ENCODE measurements around the gene PLD1.

The PLD1 gene

GRCh38 chr3:171796625-171797264 is 13.5 kb downstream of the PLD1 start:
- no peak for DNase-seq (ENCODE audit: low spot score)

- no peak for DNase-seq (ENCODE audit: low spot score)
These were observed 17.8 kb downstream of the PLD1 start for GRCh38 chr3:171792531-171792930.

GRCh38 chr3:171791692-171792076 is 18.6 kb downstream of the PLD1 start:
- DNase-seq (ENCODE audit: low spot score): no peak

- no peak for DNase-seq (ENCODE audit: low spot score)
These were observed 19.2 kb downstream of the PLD1 start for GRCh38 chr3:171790898-171791691.

GRCh38 chr3:171790574-171790897 is 19.7 kb downstream of the PLD1 start:
- DNase-seq (ENCODE audit: low spot score): no peak

GRCh38 chr3:171789759-171790505 is 20.4 kb downstream of the PLD1 start:
- DNase-seq (ENCODE audit: low spot score): no peak

- no peak for DNase-seq (ENCODE audit: low spot score)
These were observed 21.5 kb downstream of the PLD1 start for GRCh38 chr3:171788546-171789351.

- DNase-seq (ENCODE audit: low spot score): no peak
These were observed 23.3 kb downstream of the PLD1 start for GRCh38 chr3:171786997-171787396.

- DNase-seq (ENCODE audit: low spot score): no peak
These were observed 25.3 kb downstream of the PLD1 start for GRCh38 chr3:171784937-171785336.

- DNase-seq (ENCODE audit: low spot score): no peak
These were observed 25.9 kb downstream of the PLD1 start for GRCh38 chr3:171784387-171784786.

GRCh38 chr3:171783626-171784025 is 26.7 kb downstream of the PLD1 start:
- no peak for DNase-seq (ENCODE audit: low spot score)

- DNase-seq (ENCODE audit: low spot score): no peak
These were observed 27.2 kb downstream of the PLD1 start for GRCh38 chr3:171783086-171783485.

GRCh38 chr3:171782617-171783016 is 27.7 kb downstream of the PLD1 start:
- DNase-seq (ENCODE audit: low spot score): no peak

- DNase-seq (ENCODE audit: low spot score): no peak
These were observed 28.6 kb downstream of the PLD1 start for GRCh38 chr3:171781711-171782127.

GRCh38 chr3:171778493-171778892 is 31.8 kb downstream of the PLD1 start:
- no peak for DNase-seq (ENCODE audit: low spot score)

- no peak for DNase-seq (ENCODE audit: low spot score)
These were observed 32.7 kb downstream of the PLD1 start for GRCh38 chr3:171777596-171777995.

GRCh38 chr3:171776839-171777583 is 33.3 kb downstream of the PLD1 start:
- no peak for DNase-seq (ENCODE audit: low spot score)

- no peak for DNase-seq (ENCODE audit: low spot score)
These were observed 33.9 kb downstream of the PLD1 start for GRCh38 chr3:171776411-171776810.

GRCh38 chr3:171775943-171776342 is 34.3 kb downstream of the PLD1 start:
- no peak for DNase-seq (ENCODE audit: low spot score)

GRCh38 chr3:171774521-171774920 is 35.8 kb downstream of the PLD1 start:
- DNase-seq (ENCODE audit: low spot score): no peak

- peak; percentile 58 for DNase-seq (ENCODE audit: low spot score)
These were observed 37.7 kb downstream of the PLD1 start for GRCh38 chr3:171772427-171773056.

Data from ecto neural progenitor cell (in vitro differentiated cells).